ENCODE data around the gene KLHDC8B.

Gene KLHDC8B

GRCh38 chr3:49171119-49171774 is at the start of gene KLHDC8B:
KLHDC8B (plus strand) TSS chr3:49171598; CDS start chr3:49172770, 1,172 bp downstream.
- DNase-seq: no peak

DNA sequence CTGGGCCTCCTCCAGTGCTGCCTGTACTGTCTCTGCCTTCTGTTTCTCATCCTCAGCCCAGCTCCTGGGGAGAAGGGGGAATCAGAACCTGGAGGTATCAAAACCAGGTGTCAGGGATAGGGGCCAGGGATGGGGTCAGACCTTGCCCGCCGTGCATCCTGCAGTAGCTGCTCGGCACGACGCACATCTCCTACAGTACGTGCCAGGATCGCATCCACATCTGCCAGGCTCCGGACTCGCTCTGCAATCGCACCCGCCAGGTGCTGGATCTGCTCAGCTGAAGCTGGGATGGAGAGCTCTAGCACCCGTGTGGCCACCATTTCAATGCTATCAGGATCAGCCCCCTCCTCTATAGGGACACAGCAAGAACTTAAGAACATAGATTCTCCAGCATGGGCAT is 49.4 kb upstream of the KLHDC8B start:
- DNase-seq: no peak

GRCh38 chr3:49122451-49122850 is 48.9 kb upstream of the KLHDC8B start:
- no peak for DNase-seq

- DNase-seq: no peak
Observed at GRCh38 chr3:49122886-49123545, 48.4 kb upstream of the KLHDC8B start.

DNA sequence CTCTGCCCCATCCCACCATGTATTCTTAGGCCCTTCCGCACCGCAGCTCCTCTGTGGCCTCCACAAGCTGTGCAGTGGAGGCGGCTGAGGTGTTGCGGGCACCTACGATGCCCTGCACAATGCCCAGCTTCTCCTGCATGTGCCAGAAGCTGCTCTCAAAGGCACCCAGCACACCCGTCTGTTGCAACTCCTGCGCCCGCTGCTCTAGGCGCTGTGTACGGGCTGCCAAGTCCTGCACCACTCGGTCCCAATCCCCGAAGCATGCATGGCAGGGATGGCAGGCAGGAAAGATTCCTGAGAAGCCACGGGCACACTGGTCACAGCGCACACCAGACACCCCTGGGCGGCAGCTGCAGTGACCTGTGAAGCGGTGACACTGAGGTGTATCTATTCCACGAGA is 47.7 kb upstream of the KLHDC8B start:
- no peak for DNase-seq

- DNase-seq: no peak
Observed at GRCh38 chr3:49124203-49124602, 47.2 kb upstream of the KLHDC8B start.

DNA sequence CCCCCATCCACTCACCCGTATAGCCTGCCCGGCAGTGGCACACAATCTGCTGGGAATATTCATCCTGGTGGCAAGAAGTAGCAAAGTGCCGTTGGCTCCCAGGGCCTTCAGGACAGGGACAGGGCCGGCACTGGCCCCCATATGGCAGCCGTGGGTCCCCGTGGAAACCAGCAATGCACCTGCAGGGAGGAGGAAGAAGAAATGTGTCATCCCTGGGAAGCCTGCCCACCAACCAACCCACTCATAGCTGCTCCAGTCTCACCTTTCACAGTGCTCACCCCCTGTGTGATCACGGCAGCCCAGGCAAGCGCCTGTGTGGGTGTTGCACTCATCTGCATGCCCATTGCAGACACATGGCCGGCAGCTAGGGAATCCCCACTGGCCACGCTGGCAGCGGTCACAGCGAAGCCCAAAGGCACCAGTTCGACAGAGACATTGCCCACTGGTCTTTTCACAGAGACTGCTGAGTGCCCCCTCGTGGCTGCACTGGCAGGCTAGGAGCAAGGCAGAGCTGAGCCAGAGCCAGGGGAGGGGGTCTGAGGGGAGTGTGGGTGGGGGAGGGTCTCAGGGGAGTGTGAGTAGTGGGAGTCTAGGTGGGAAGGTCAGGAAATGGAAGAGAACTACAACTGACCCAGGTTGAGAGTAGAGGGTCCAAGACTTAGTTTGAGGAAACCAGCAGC is 46.3 kb upstream of the KLHDC8B start:
- DNase-seq: no peak

DNA sequence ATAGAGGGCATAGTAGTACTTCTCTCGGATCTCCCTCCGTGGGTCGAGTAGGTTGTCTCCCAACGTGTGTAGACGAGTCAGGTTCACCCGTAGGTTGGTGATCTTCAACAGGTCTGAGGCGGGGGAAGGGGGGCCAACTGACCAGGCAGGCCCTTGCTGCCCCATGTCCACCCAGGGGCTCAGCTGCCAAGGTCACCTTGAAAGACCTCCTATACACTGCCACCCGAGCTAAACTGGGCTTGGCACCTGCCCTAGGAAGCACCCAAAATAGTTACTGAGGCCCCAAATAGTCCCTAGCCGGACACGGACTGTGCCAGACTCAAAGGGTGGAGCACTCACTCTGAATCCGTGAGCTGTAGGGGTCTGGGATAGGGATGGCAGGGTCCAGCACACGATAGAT is 40.4 kb upstream of the KLHDC8B start:
- no peak for DNase-seq

- DNase-seq: no peak
Observed at GRCh38 chr3:49131576-49131975, 39.8 kb upstream of the KLHDC8B start.

DNA sequence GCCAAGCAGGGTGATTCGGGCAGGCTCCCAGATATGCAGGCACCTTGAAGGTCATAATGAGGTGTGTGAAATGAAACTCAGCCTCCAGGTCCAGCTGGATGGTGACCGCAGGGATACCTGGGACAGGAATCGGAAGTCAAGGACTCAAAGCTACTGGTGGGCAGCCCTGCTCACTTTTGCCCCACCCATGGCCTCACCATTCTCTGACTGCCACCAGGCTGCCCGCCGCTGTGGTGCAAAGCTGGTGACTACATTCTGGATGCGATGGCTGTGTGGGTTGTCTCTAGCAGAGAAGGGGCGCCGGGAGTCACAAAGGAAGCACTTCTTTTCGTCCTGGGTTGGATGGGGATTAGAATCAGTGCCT is 39.3 kb upstream of the KLHDC8B start:
- no peak for DNase-seq

DNA sequence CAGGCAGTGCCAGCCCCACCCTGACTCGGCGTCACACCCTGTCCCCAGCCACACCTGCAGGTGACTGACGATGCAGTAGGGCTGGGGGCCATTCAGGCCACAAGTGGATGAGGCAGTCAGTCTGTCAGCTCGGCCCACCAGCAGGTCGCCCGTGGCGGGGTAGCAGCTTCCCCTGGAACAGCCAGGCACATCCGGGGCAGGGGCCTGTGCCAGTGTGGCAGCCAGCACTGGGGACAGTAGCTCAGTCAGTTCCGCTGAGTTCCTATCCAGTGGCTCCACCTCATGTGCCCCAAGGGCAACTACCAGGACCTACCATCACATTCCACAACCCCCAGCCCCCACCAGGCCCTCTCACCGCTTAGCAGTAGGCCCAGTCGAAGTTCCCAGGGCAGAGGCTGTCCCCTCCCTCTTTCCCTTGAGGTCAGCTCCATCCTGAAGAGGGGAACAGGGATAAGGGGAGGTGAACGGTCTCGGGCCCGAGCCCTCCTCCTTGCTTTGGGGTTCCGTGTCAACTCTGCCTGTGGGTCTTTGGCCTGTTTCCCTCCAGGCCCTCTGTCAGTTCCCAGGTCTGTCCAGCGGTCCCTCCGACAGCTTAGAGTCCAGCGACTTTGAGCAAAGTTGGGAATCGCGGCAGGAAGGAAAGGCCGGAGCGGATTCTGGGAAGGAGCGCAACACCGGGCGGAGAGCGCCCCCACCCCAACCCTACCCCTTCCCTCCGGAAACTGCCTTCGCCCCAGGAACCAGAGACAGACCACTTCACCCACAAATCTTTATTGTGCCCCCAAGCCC is 38.8 kb upstream of the KLHDC8B start, which contains the start of gene LAMB2:
TSS of gene LAMB2 (minus strand) at position 614 of the 789 bp plus-strand sequence. CDS start at position 431, 183 bp downstream.
- DNase-seq: no peak

DNA sequence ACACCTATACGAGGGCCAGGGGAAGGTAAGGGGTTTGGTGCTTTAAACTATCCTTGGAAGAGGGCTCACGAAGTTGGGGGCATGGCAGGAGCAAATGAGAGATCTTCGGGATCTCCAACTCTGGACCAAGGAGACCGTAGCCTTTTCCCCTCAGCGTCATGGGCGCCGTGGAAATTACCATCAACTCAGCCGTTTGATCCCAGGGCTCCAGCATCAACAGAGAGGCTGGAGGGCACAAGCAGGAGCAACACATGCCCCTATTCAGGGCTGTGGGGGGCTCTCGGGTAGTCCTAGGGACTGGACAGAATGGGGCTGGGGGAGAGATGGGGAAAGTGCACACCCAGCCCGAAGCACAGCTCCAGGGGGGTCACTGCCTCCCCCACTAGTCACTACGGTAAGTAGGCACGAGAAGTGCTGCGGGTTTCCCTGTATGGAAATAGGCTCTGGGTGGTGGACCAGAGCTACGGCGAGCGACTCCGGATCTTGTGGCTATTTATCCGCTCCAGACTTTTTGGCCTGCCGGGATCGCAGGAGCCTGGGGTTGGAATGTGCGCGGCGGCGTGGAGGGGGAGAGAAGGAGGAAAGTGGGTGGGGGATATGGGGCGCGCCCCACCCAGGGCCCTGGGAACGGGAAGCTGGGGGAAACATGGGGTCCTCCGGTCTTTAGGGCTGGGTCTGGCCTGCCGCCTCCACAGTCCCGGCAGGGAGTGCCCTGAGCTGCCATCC is 38.0 kb upstream of the KLHDC8B start:
- DNase-seq: peak; percentile 10

DNA sequence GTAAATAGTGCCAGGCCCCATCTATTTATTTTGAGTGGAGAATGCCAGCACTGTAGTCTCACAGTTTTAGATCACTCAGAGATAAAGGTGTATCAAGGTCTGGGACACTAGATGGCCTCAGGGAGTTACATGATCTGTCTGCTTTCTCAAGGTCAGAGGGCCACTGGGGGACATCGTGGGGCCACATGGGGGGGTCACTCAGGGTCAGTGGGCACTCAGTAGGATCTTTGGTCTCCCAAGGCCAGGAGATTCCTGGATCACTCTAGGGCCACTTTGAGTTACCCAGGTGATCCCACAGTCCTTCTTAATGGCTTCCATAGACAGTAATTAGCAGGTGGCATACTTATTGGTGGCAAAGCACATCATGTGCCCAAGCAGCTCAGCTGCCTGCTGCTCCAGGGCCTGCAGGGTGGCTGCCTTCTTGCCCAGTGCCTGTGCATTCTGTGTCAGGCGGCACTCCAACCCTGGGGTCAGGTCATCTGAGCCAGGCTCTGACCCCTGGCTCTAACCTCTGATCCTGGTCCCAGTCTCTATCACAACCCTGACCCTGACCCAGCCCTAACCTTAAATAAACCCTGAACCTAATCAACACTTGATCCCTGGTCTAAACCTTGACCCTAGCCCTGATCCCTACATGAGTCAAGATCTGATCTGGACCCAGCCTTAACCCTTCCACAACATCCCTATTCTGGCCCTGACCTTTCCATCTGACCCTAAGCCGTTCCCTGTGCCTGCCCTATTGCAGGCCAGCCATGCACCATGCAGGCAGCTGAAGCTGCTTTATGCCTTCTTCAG is 36.7 kb upstream of the KLHDC8B start:
- DNase-seq: no peak

DNA sequence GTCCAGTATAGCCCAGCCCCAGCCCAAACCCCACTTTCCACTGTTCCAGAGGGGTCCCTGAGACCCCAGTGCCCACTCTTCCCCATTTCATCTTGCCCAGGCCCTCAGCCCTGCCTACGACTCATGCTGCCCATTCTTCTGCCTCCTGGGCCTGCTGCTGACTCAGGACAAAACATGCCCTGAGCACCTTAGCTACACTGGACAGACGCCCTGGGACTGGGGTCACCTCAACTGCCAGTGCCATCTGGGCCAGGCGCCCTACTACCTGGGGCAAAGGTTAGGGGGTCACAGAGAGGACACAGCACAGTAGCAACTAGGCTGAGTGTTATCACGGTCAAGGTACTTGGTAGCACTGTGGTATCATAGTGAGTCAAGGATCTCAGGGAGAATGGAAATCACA is 35.9 kb upstream of the KLHDC8B start:
- no peak for DNase-seq

GRCh38 chr3:49140080-49140479 is 31.3 kb upstream of the KLHDC8B start:
- DNase-seq: no peak

- no peak for DNase-seq
Observed at GRCh38 chr3:49148159-49148558, 23.2 kb upstream of the KLHDC8B start.

- no peak for DNase-seq
Observed at GRCh38 chr3:49151610-49152009, 19.8 kb upstream of the KLHDC8B start.

DNA sequence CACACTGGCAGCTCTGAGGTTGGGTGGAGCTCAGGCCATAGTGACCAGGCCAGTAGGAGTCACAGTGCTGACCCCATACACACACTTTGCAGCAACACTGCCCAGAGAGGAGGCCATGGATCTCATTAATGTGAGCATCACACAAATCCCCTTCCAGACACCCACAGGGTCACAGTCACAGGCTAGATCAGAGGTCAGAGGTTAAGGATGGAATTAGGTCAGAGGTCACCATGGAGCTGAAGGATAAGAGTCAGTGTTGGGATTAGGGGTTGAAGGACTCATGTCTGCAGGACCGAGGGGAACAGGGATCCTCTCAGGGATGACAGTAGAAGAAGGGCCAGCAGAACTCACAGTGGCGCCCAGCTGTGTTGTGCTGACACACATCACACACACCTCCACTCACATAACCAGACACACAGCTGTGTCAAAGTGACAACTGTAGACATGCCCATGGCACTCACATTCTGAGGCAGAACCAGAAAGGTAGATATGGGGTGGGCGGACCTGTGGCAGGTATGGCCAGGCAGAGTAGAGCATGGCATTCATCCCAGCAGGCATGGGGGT is 18.0 kb upstream of the KLHDC8B start:
- no peak for DNase-seq

- no peak for DNase-seq
Observed at GRCh38 chr3:49157289-49157688, 14.1 kb upstream of the KLHDC8B start.

DNA sequence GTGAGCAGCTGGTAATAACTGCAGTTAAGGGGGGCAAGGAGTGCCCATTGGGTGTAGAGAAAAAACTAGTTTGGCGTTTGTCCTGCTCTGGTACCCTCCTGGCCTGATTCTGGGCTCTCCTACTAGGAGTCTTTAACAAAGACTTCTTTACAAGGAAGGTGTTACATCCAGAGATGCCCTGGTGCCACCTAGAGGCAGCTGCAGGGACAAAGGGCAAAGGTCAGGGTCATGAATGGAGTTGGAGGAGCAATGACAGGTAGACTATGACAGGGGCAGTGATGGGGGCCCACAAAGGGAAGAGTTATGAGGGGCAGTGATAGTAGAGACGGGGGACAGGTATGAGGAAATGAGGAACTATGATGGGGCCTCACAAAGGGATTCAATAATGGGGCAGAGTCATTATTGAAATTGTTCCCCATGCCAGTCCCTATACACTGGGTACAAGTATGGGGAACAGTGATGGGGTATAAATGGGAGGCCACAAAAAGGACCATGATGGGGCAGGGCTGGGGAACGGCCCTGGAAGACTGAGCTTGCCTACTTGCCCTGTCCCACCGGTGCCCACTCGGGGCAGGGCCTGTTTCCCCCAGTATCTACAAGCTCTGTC is 13.2 kb upstream of the KLHDC8B start:
- no peak for DNase-seq

GRCh38 chr3:49158792-49159191 is 12.6 kb upstream of the KLHDC8B start:
- DNase-seq: no peak
